ENCODE results near the gene MED13L. TPM values are rescaled to one million over a fixed set of nuclear protein-coding genes. Genes with fewer than 3 reads are reported as not detected.

Gene MED13L
- total RNA-seq, 2 experiments from 2014 or later, result 203 to 208 TPM

DNA sequence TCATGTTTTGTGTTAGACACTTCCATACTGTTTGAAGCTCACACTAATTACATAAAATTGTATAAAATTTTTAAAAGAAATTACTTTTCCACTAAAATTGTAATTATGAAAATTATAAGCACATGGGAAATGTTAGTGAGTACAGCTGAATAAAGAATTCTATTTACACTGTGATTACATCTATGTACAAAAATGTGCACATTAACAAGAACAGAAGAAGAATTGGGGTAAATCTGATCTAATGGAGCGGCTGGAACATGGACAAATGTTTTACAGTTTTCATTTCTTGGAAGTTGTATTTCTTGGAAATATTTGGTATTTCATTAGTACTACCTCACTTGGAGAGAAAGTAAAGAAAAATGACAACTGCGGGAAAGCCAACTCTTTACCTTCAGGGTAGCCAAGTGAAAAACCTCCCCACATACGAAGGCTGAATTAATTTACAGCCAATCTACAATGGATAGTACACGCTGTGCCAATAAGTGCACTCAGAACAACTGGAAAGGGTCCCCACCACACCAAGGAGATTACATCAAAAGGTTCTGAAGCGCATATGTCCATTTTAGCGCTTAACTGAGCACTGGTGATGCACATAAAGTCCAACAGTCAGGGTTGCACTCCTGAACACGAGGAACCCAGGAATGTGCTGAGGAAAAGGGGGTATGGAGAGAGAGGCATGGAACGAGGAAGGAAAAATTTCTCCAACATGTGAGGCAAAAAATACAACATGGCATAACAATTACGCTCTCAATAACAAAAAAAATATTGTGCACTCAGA, 17.5 kb downstream of the MED13L start:
- Mint-ChIP-seq H3K36me3 (ENCODE audit: low read depth) (no peaks in the 10 kb centered on the region), H3K4me3 (no peak overlapping the region)
- H3K4me1 ChIP-seq (ENCODE audit: insufficient read depth, low read length), result peaks cover 14% of the 10 kb centered on the region

DNA sequence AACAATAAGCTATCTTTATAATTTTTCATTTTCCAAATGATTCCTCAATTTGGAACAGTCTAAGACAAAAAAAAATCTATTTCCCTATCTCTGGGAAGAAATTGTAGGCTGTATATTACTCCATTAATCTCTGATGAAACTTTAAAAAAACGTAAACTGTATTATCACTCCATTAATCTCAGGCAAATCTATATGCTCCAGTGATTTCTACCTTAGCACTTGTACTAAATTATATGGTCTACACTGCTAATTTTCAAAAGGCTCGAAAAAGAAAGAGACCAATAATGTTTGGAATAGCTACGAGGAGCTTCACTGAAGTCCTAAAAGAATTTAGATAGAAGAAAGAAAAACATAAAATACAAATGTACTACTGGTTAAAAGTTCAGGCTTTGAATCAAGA, 19.7 kb downstream of the MED13L start:
- TF ChIP-seq, protein P1, sequence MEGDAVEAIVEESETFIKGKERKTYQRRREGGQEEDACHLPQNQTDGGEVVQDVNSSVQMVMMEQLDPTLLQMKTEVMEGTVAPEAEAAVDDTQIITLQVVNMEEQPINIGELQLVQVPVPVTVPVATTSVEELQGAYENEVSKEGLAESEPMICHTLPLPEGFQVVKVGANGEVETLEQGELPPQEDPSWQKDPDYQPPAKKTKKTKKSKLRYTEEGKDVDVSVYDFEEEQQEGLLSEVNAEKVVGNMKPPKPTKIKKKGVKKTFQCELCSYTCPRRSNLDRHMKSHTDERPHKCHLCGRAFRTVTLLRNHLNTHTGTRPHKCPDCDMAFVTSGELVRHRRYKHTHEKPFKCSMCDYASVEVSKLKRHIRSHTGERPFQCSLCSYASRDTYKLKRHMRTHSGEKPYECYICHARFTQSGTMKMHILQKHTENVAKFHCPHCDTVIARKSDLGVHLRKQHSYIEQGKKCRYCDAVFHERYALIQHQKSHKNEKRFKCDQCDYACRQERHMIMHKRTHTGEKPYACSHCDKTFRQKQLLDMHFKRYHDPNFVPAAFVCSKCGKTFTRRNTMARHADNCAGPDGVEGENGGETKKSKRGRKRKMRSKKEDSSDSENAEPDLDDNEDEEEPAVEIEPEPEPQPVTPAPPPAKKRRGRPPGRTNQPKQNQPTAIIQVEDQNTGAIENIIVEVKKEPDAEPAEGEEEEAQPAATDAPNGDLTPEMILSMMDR (IDR thresholded peaks at IDR 0.05), result no peak
- peaks cover 8% of the 10 kb centered on the region for H3K4me1 ChIP-seq (ENCODE audit: insufficient read depth, low read length)
- no peak for ATAC-seq (ENCODE audit: poor library complexity)
- ChIA-PET CTCF (interaction anchor here (1.2 to 1.8 kb wide), 2 partner anchors 11 to 22 kb away, joined by 3 to 6 read pairs; no protein-coding TSS in a partner anchor), POLR2A (interaction anchor here (1.2 to 1.3 kb wide), 2 partner anchors 9 to 22 kb away, joined by 3 read pairs; no protein-coding TSS in a partner anchor)
- no peak overlapping the region for H3K4me3 Mint-ChIP-seq
- no peak overlapping the region for H3K27ac ChIP-seq (ENCODE audit: low read depth in 1 of 2, low read length in 2 of 2)
- DNase-seq, result no peak
- intact Hi-C loops (cut with DNase I, micrococcal nuclease), result no loop called here
- H3K9me3 ChIP-seq (ENCODE audit: control insufficient read depth in 1 of 2, insufficient read depth in 1 of 2, low read length in 2 of 2), result peaks cover 0 to 3% of the 10 kb centered on the region in 2 experiments
- H3K4me3 ChIP-seq (ENCODE audit: low read length), result no peak overlapping the region
- no peaks in the 10 kb centered on the region for H3K36me3 ChIP-seq (ENCODE audit: insufficient read depth, low read length)
- peaks cover 2% of the 10 kb centered on the region for H3K9me3 Mint-ChIP-seq
- H3K27me3 ChIP-seq (ENCODE audit: control insufficient read depth in 1 of 2, insufficient read depth in 2 of 2, low read length in 2 of 2), result no peaks in the 10 kb centered on the region
- H3K27me3 Mint-ChIP-seq, result no peaks in the 10 kb centered on the region
- H3K27ac Mint-ChIP-seq, result no peak overlapping the region
- peaks cover 69% of the 10 kb centered on the region for H3K4me1 Mint-ChIP-seq (ENCODE audit: low read depth)
- no peaks in the 10 kb centered on the region for H3K36me3 Mint-ChIP-seq (ENCODE audit: low read depth)

More for the DNA sequence above, 17.5 kb downstream of the MED13L start:
- TF ChIP-seq, protein P1 (IDR thresholded peaks at IDR 0.05), result no peak
- H3K27ac ChIP-seq (ENCODE audit: low read depth in 1 of 2, low read length in 2 of 2), result no peak overlapping the region
- H3K9me3 ChIP-seq (ENCODE audit: control insufficient read depth in 1 of 2, insufficient read depth in 1 of 2, low read length in 2 of 2), result no peaks in the 10 kb centered on the region
- H3K27me3 ChIP-seq (ENCODE audit: control insufficient read depth in 1 of 2, insufficient read depth in 2 of 2, low read length in 2 of 2), result no peaks in the 10 kb centered on the region
- Mint-ChIP-seq H3K9me3 (no peaks in the 10 kb centered on the region), H3K4me1 (ENCODE audit: low read depth) (peaks cover 51% of the 10 kb centered on the region), H3K27me3 (no peaks in the 10 kb centered on the region), H3K27ac (no peak overlapping the region)
- DNase-seq (no peak), ATAC-seq (ENCODE audit: poor library complexity) (no peak)
- H3K4me3 ChIP-seq (ENCODE audit: low read length), result no peak overlapping the region
- CTCF ChIA-PET, result no interaction called here
- no peaks in the 10 kb centered on the region for H3K36me3 ChIP-seq (ENCODE audit: insufficient read depth, low read length)
- POLR2A ChIA-PET, result no interaction called here
- intact Hi-C loops (cut with DNase I, micrococcal nuclease), result no loop called here

DNA sequence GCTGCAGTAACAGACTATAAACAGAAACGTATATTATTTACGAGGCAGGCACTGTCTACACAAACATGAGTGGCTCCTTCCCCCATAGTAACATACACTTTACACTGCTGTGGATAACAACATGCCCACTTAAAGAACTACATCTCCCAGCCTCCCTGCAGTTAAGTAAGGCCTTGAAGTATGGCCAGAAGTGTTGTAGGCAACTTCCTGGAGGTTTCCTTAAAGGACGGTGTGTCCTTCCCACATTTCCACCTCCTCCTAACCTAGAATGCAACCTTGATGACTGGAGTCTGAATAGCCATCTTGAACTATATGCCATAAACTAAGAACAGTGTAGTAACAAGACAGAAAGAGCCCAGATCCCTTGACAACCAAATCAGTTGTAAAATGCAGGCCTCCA, 20.3 kb downstream of the MED13L start:
- TF ChIP-seq, protein P1 (IDR thresholded peaks at IDR 0.05), result no peak
- Mint-ChIP-seq H3K9me3 (peaks cover 6% of the 10 kb centered on the region), H3K4me1 (ENCODE audit: low read depth) (peaks cover 75% of the 10 kb centered on the region), H3K27me3 (no peaks in the 10 kb centered on the region), H3K27ac (no peak overlapping the region), H3K36me3 (ENCODE audit: low read depth) (peaks cover 4% of the 10 kb centered on the region), H3K4me3 (peak overlapping the region; percentile 56)
- peaks cover 0 to 4% of the 10 kb centered on the region in 2 experiments for H3K9me3 ChIP-seq (ENCODE audit: control insufficient read depth in 1 of 2, insufficient read depth in 1 of 2, low read length in 2 of 2)
- peak; percentile 49 for ATAC-seq (ENCODE audit: poor library complexity)
- ChIA-PET CTCF (interaction anchor here (0.7 to 1.8 kb wide), 3 partner anchors 10 to 27 kb away, joined by 3 to 6 read pairs (median 3); no protein-coding TSS in a partner anchor), POLR2A (interaction anchor here (1.2 kb wide), 1 partner anchor 9 kb away, joined by 3 read pairs; no protein-coding TSS in a partner anchor)
- no peak overlapping the region for H3K27ac ChIP-seq (ENCODE audit: low read depth in 1 of 2, low read length in 2 of 2)
- H3K4me1 ChIP-seq (ENCODE audit: insufficient read depth, low read length), result peaks cover 8% of the 10 kb centered on the region
- H3K4me3 ChIP-seq (ENCODE audit: low read length), result no peak overlapping the region
- no peak for DNase-seq
- no peaks in the 10 kb centered on the region for H3K27me3 ChIP-seq (ENCODE audit: control insufficient read depth in 1 of 2, insufficient read depth in 2 of 2, low read length in 2 of 2)
- H3K36me3 ChIP-seq (ENCODE audit: insufficient read depth, low read length), result no peaks in the 10 kb centered on the region
- intact Hi-C loops (cut with DNase I, micrococcal nuclease), result no loop called here
